Gastroesophageal sphincter (tissue), 3 donors: ENCODE measurements around the gene SERPINF2.

Experiments used
- CTCF ChIP-seq, 4 experiments: fragments of 200-600 bp in 2 of 4; fragments of 450-650 bp in 2 of 4; sonication (generic) in 1 of 4; IDR thresholded peaks; one replicate each; pipeline ENCODE4 v1.5.1; 2017 to 2019; ENCODE audit warnings: antibody characterized with exemption in 4 of 4, mild to moderate bottlenecking in 2 of 4, moderate library complexity in 2 of 4
- EP300 ChIP-seq: sonication (generic); formaldehyde crosslinking; IDR thresholded peaks from one replicate; pipeline ENCODE4 v1.6.1; 2017; ENCODE audit warnings: antibody characterized with exemption, mild to moderate bottlenecking
- POLR2A ChIP-seq, 2 donors: fragments of 450-650 bp; IDR thresholded peaks; one replicate each; pipeline ENCODE4 v1.6.1; 2017; ENCODE audit warnings: antibody characterized with exemption in 2 of 2, mild to moderate bottlenecking in 2 of 2, moderate library complexity in 1 of 2

GRCh38 chr17:1712271-1712670 lies 30.4 kb upstream of the SERPINF2 start:
- no peak for TF ChIP-seq EP300
- no peak for TF ChIP-seq CTCF (IDR thresholded peaks at IDR 0.05)
- TF ChIP-seq POLR2A (IDR thresholded peaks at IDR 0.05), result no peak
